GM23338 (cell line): ENCODE results near the gene EID2B.

ENCODE experiments used
- CREB1 ChIP-seq: fragments of 250-450 bp; sonication (Bioruptor Pico); IDR thresholded peaks from 2 replicates; pipeline ENCODE4 v1.5.0; 2020; ENCODE audit warnings: low read depth, mild to moderate bottlenecking, moderate library complexity
- EZH2 ChIP-seq: fragments of 200-600 bp; sonication (generic); IDR thresholded peaks from one replicate; pipeline ENCODE4 v1.8.0; 2017; ENCODE audit warnings: antibody characterized with exemption, mild to moderate bottlenecking, low read depth; ENCODE audit not compliant: unreplicated experiment
- EZH2phosphoT487 ChIP-seq: fragments of 200-600 bp; sonication (generic); IDR thresholded peaks from one replicate; pipeline ENCODE4 v1.8.1; 2018; ENCODE audit warnings: antibody characterized with exemption; ENCODE audit not compliant: unreplicated experiment
- NANOG ChIP-seq: IDR thresholded peaks from 2 replicates; pipeline ENCODE4 v1.6.1; 2016; ENCODE audit warnings: antibody characterized with exemption, borderline replicate concordance
- POLR2AphosphoS5 ChIP-seq: IDR thresholded peaks from 2 replicates; pipeline ENCODE4 v1.6.1; 2016; ENCODE audit warnings: antibody characterized with exemption, low read depth
- ZNF331 ChIP-seq: fragments of 250-450 bp; sonication (Bioruptor Pico); IDR thresholded peaks from 2 replicates; pipeline ENCODE4 v1.5.0; 2020; ENCODE audit warnings: low read depth, mild to moderate bottlenecking, moderate library complexity
- TF ChIP-seq, protein P1 (sequence below): IDR thresholded peaks from one replicate; pipeline ENCODE4 v1.6.1; 2018; ENCODE audit warnings: antibody characterized with exemption; ENCODE audit not compliant: unreplicated experiment
- TF ChIP-seq, protein P2 (sequence below), 2 experiments: fragments of 200-600 bp in 1 of 2; sonication (generic) in 1 of 2; conservative IDR thresholded peaks; 2 replicates each; pipeline versions ENCODE4 v1.5.1 to v1.6.1; 2016 to 2017; ENCODE audit warnings: antibody characterized with exemption in 2 of 2, low read depth in 2 of 2, mild to moderate bottlenecking in 2 of 2, moderate library complexity in 1 of 2

GRCh38 chr19:39512988-39513387 is 19.7 kb downstream of the EID2B start:
- TF ChIP-seq EZH2 (no peak), POLR2AphosphoS5 (no peak), NANOG (no peak), EZH2phosphoT487 (no peak), CREB1 (CRISPR knock-in tag) (no peak), ZNF331 (CRISPR knock-in tag) (no peak)
- TF ChIP-seq, protein P1, sequence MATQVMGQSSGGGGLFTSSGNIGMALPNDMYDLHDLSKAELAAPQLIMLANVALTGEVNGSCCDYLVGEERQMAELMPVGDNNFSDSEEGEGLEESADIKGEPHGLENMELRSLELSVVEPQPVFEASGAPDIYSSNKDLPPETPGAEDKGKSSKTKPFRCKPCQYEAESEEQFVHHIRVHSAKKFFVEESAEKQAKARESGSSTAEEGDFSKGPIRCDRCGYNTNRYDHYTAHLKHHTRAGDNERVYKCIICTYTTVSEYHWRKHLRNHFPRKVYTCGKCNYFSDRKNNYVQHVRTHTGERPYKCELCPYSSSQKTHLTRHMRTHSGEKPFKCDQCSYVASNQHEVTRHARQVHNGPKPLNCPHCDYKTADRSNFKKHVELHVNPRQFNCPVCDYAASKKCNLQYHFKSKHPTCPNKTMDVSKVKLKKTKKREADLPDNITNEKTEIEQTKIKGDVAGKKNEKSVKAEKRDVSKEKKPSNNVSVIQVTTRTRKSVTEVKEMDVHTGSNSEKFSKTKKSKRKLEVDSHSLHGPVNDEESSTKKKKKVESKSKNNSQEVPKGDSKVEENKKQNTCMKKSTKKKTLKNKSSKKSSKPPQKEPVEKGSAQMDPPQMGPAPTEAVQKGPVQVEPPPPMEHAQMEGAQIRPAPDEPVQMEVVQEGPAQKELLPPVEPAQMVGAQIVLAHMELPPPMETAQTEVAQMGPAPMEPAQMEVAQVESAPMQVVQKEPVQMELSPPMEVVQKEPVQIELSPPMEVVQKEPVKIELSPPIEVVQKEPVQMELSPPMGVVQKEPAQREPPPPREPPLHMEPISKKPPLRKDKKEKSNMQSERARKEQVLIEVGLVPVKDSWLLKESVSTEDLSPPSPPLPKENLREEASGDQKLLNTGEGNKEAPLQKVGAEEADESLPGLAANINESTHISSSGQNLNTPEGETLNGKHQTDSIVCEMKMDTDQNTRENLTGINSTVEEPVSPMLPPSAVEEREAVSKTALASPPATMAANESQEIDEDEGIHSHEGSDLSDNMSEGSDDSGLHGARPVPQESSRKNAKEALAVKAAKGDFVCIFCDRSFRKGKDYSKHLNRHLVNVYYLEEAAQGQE, result no peak
- TF ChIP-seq, protein P2, sequence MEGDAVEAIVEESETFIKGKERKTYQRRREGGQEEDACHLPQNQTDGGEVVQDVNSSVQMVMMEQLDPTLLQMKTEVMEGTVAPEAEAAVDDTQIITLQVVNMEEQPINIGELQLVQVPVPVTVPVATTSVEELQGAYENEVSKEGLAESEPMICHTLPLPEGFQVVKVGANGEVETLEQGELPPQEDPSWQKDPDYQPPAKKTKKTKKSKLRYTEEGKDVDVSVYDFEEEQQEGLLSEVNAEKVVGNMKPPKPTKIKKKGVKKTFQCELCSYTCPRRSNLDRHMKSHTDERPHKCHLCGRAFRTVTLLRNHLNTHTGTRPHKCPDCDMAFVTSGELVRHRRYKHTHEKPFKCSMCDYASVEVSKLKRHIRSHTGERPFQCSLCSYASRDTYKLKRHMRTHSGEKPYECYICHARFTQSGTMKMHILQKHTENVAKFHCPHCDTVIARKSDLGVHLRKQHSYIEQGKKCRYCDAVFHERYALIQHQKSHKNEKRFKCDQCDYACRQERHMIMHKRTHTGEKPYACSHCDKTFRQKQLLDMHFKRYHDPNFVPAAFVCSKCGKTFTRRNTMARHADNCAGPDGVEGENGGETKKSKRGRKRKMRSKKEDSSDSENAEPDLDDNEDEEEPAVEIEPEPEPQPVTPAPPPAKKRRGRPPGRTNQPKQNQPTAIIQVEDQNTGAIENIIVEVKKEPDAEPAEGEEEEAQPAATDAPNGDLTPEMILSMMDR (conservative IDR thresholded peaks at IDR 0.05; ENCODE audit: low read depth in 2 of 2), result no peak
